ENCODE measurements around the gene IFIT1B.
"Not testable (repeated sequence)": the region's sequence is repeated elsewhere in the genome, so short reads cannot be mapped to it uniquely, and the experiment has no call there.

Gene IFIT1B

DNA sequence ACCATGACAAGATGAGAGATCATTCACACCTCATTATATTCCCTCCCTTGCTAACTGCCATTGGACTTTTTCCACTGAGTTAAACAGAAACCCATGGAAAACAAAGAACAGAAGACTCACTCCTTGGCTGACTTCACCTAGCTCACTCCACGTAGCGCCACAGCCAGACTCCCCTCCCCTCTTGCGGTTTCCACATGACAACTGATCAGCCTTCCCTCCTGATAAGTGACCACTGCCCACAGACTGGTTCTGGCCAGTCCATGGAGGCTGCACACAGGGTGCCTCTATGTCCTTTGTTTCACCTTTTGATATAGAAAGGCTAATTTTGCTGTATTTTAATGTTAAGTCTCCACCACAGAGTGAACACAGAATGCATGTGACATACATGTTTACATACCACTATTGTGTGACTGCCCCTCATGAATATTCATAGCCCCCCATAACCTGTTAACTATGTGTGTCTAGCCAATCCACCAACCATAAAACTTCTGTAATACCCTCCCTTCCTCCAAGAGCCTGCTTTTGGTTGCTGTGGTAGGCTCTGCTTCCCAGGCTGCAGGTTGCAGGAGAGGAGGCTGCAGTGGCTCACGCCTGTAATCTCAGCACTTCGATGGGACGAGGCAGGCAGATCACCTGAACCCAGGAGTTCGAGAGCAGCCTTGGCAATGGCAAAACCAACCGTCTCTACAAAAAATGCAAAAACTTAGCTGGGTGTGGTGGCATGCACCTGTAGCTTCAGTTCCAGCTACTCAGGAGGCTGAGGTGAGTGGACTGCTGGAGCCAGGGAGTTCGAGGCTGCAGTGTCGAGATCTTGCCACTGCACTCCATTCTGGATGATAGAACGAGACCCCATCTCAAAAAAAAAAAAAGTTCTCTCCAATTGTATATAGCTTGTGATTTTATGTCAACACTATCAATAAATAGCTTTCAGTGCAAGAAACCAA is 26.5 kb downstream of the IFIT1B start:
- no peaks in the 10 kb centered on the region for H3K4me1 Mint-ChIP-seq
- H3K9me3 Mint-ChIP-seq: peaks cover 6% of the 10 kb centered on the region
- no peak overlapping the region for H3K4me3 Mint-ChIP-seq
- peak overlapping the region; percentile 72 to 92 (median 72) for H3K27ac Mint-ChIP-seq
- H3K36me3 Mint-ChIP-seq (ENCODE audit: low read depth): peaks cover 63% of the 10 kb centered on the region
- TF ChIP-seq, protein P1, sequence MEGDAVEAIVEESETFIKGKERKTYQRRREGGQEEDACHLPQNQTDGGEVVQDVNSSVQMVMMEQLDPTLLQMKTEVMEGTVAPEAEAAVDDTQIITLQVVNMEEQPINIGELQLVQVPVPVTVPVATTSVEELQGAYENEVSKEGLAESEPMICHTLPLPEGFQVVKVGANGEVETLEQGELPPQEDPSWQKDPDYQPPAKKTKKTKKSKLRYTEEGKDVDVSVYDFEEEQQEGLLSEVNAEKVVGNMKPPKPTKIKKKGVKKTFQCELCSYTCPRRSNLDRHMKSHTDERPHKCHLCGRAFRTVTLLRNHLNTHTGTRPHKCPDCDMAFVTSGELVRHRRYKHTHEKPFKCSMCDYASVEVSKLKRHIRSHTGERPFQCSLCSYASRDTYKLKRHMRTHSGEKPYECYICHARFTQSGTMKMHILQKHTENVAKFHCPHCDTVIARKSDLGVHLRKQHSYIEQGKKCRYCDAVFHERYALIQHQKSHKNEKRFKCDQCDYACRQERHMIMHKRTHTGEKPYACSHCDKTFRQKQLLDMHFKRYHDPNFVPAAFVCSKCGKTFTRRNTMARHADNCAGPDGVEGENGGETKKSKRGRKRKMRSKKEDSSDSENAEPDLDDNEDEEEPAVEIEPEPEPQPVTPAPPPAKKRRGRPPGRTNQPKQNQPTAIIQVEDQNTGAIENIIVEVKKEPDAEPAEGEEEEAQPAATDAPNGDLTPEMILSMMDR (IDR thresholded peaks at IDR 0.05; ENCODE audit: unreplicated experiment in 3 of 3): no peak
- no peaks in the 10 kb centered on the region for H3K27me3 Mint-ChIP-seq (ENCODE audit: low read depth)

DNA sequence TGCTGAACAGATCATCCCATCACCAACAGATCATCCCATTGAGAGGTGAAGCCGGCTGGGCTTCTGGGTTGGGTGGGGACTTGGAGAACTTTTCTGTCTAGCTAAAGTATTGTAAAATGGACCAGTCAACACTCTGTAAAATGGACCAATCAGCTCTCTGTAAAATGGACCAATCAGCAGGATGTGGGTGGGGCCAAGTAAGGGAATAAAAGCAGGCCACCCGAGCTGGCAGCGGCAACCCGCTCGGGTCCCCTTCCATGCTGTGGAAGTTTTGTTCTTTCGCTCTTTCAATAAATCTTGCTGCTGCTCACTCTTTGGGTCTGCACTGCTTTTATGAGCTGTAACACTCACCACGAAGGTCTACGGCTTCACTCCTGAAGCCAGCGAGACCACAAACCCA is 28.3 kb downstream of the IFIT1B start:
- not testable (repeated sequence) for H3K27me3 Mint-ChIP-seq (ENCODE audit: low read depth); H3K9me3 Mint-ChIP-seq; H3K27ac Mint-ChIP-seq; H3K4me1 Mint-ChIP-seq; H3K4me3 Mint-ChIP-seq
- peaks cover 57% of the 10 kb centered on the region for H3K36me3 Mint-ChIP-seq (ENCODE audit: low read depth)

DNA sequence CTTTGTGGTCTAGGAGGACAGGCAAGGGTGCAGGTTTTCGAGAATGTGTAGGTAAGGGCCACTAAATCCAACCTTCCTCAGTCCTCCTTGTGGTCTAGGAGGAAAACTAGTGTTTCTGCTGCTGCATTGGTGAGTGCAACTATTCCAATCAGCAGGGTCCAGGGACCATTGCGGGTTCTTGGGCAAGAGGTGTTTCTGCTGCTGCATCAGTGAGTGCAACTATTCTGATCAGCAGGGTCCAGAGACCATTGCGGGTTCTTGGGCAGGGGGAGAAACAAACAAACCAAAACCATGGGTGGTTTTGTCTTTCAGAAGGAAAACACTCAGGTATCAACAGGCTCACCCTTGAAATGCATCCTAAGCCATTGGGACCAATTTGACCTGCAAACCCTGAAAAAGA is 29.9 kb downstream of the IFIT1B start:
- H3K9me3 Mint-ChIP-seq; H3K4me3 Mint-ChIP-seq; H3K4me1 Mint-ChIP-seq; H3K27ac Mint-ChIP-seq; H3K27me3 Mint-ChIP-seq (ENCODE audit: low read depth): not testable (repeated sequence)
- H3K36me3 Mint-ChIP-seq (ENCODE audit: low read depth): peaks cover 52% of the 10 kb centered on the region

DNA sequence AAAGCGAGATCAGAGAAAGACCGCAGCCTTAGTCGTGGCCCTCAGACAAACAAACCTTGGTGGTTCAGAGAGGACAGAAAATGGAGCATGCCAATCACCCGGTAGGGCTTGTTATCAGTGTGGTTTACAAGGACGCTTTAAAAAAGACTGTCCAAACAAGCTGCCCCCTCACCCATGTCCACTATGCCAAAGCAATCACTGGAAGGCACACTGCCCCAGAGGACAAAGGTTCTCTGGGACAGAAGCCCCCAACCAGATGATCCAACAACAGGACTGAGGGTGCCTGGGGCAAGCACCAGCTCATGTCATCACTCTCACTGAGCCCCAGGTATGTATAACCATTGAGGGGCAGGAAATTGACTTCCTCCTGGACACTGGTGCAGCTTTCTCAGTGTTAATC is 31.4 kb downstream of the IFIT1B start:
- H3K9me3 Mint-ChIP-seq; H3K4me3 Mint-ChIP-seq; H3K4me1 Mint-ChIP-seq; H3K27me3 Mint-ChIP-seq (ENCODE audit: low read depth); H3K27ac Mint-ChIP-seq: not testable (repeated sequence)
- H3K36me3 Mint-ChIP-seq (ENCODE audit: low read depth): peaks cover 42% of the 10 kb centered on the region

DNA sequence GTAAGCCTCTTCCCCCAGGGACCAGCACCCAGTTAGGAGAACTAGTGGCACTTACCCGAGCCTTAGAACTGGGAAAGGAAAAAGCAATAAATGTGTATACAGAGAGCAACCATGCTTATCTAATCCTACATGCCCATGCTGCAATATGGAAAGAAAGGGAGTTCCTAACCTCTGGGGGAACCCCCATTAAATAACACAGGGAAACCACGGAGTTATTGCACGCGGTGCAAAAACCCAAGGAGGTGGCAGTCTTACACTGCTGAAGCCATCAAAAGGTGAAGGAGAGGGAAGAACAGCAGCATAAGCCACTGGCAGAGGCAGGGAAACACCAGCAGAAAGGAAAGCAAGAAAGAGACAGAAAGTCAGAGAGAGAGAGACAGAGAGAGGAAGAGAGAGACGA is 32.7 kb downstream of the IFIT1B start:
- peaks cover 14% of the 10 kb centered on the region for H3K4me1 Mint-ChIP-seq
- H3K4me3 Mint-ChIP-seq: peak overlapping the region; percentile 3 to 37 (median 28)
- H3K27me3 Mint-ChIP-seq (ENCODE audit: low read depth); H3K27ac Mint-ChIP-seq; H3K9me3 Mint-ChIP-seq: not testable (repeated sequence)
- peaks cover 31% of the 10 kb centered on the region for H3K36me3 Mint-ChIP-seq (ENCODE audit: low read depth)

DNA sequence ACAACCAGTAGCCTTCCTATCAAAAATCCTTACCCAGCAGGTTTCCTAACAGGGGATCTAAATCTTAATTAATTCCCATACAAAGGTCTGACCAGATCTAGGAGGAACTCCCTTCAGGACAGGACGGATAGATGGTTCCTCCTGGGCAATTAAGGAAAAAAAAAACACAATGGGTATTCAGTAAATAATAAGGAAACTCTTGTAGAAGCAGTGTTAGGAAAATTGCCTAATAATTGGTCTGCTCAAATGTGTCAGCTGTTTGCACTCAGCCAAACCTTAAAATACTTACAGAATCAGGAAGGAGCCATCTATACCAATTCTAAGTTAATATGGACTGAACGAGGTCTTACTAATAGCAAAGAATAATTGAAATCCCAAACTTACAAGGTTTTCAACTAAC is 33.3 kb downstream of the IFIT1B start:
- peaks cover 17% of the 10 kb centered on the region for H3K4me1 Mint-ChIP-seq
- H3K4me3 Mint-ChIP-seq: not testable (repeated sequence)
- peaks cover 27% of the 10 kb centered on the region for H3K36me3 Mint-ChIP-seq (ENCODE audit: low read depth)

DNA sequence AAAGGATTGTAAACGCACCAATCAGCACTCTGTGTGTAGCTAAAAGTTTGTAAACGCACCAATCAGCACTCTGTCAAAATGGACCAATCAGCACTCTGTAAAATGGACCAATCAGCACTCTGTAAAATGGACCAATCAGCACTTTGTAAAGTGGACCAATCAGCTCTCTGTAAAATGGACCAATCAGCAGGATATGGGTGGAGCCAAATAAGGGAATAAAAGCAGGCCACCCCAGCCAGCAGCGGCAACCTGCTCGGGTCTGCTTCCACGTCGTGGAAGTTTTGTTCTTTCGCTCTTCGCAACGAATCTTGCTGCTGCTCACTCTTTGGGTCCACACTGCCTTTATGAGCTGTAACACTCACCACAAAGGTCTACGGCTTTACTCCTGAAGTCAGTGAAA is 34.4 kb downstream of the IFIT1B start:
- H3K27ac Mint-ChIP-seq; H3K27me3 Mint-ChIP-seq (ENCODE audit: low read depth); H3K9me3 Mint-ChIP-seq: not testable (repeated sequence)
- Mint-ChIP-seq H3K4me1 (peaks cover 20% of the 10 kb centered on the region), H3K36me3 (ENCODE audit: low read depth) (peaks cover 20% of the 10 kb centered on the region), H3K4me3 (peak overlapping the region; percentile 48 to 60 (median 52))

More for the DNA sequence above, 33.3 kb downstream of the IFIT1B start:
- not testable (repeated sequence) for H3K27me3 Mint-ChIP-seq (ENCODE audit: low read depth); H3K9me3 Mint-ChIP-seq
- H3K27ac Mint-ChIP-seq: peak overlapping the region in 1 of 3 experiments; percentile 39

DNA sequence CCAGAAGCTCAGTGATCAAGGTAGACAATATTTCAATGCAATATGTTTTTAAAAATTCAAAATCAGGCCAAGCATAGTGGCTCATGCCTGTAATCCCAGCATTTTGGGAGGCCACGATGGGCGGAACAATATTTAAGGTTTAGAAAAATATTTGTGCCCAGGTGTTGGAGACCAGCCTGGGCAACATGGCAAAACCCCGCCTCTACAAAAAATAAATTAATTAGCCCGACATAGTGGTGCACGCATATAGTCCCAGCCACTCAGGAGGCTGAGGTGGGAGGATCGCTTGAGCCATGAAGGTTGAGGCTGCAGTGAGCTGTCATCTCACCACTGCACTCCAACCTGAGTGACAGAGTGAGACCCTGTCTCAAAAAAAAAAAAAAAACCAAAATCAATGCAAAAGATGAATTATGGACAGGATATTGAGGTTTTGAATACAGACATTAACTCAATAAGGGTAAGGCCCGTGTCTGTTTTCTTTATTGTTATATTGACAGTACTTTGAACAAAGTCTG is 35.6 kb downstream of the IFIT1B start:
- Mint-ChIP-seq H3K4me3 (peak overlapping the region; percentile 96 to 100 (median 98)), H3K27me3 (ENCODE audit: low read depth) (peaks cover 3% of the 10 kb centered on the region), H3K27ac (peak overlapping the region; percentile 99 to 100 (median 99)), H3K9me3 (no peaks in the 10 kb centered on the region), H3K36me3 (ENCODE audit: low read depth) (peaks cover 18% of the 10 kb centered on the region), H3K4me1 (peaks cover 20% of the 10 kb centered on the region)
- TF ChIP-seq, protein P1 (IDR thresholded peaks at IDR 0.05; ENCODE audit: unreplicated experiment in 3 of 3): no peak

Measured in nephron (organoid).